ENCODE results near the gene RAVER1.

- TF ChIP-seq CEBPB (tag; IDR thresholded peaks at IDR 0.05), result no peak
- TF ChIP-seq, protein P1, sequence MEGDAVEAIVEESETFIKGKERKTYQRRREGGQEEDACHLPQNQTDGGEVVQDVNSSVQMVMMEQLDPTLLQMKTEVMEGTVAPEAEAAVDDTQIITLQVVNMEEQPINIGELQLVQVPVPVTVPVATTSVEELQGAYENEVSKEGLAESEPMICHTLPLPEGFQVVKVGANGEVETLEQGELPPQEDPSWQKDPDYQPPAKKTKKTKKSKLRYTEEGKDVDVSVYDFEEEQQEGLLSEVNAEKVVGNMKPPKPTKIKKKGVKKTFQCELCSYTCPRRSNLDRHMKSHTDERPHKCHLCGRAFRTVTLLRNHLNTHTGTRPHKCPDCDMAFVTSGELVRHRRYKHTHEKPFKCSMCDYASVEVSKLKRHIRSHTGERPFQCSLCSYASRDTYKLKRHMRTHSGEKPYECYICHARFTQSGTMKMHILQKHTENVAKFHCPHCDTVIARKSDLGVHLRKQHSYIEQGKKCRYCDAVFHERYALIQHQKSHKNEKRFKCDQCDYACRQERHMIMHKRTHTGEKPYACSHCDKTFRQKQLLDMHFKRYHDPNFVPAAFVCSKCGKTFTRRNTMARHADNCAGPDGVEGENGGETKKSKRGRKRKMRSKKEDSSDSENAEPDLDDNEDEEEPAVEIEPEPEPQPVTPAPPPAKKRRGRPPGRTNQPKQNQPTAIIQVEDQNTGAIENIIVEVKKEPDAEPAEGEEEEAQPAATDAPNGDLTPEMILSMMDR (IDR thresholded peaks at IDR 0.05 in 2 of 3, conservative IDR thresholded peaks at IDR 0.05 in 1 of 3; ENCODE audit: insufficient read depth in 2 of 3, low read depth in 1 of 3, low read length in 3 of 3), result no peak
- TF ChIP-seq ZBTB7A (IDR thresholded peaks at IDR 0.05; ENCODE audit: borderline replicate concordance, control insufficient read depth, low read depth, low read length), result no peak
- TF ChIP-seq RAD21 (CRISPR knock-in tag; conservative IDR thresholded peaks at IDR 0.05 in 1 of 2, IDR thresholded peaks at IDR 0.05 in 1 of 2), result no peak
- TF ChIP-seq, protein P2, sequence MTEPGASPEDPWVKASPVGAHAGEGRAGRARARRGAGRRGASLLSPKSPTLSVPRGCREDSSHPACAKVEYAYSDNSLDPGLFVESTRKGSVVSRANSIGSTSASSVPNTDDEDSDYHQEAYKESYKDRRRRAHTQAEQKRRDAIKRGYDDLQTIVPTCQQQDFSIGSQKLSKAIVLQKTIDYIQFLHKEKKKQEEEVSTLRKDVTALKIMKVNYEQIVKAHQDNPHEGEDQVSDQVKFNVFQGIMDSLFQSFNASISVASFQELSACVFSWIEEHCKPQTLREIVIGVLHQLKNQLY (CRISPR knock-in tag; conservative IDR thresholded peaks at IDR 0.05), result no peak
- no peak for TF ChIP-seq ZNF717 (CRISPR knock-in tag; IDR thresholded peaks at IDR 0.05)
- no peak for TF ChIP-seq ZBTB49 (CRISPR knock-in tag; IDR thresholded peaks at IDR 0.05; ENCODE audit: borderline replicate concordance)
- no peak for TF ChIP-seq FOXM1 (IDR thresholded peaks at IDR 0.05; ENCODE audit: low read depth)
- TF ChIP-seq FOXM1 (CRISPR knock-in tag; IDR thresholded peaks at IDR 0.05; ENCODE audit: low read depth), result no peak
These were observed 39.4 kb upstream of the RAVER1 start for GRCh38 chr19:10372690-10373089.

Data from K562 (cell line).